Heart left ventricle (tissue), 16 donors: Measurements from ENCODE around the gene MAP7D1. TPM values are rescaled to one million over a fixed set of nuclear protein-coding genes. Genes with fewer than 3 reads are reported as not detected.
"Not testable (repeated sequence)": the region's sequence is repeated elsewhere in the genome, so short reads cannot be mapped to it uniquely, and the experiment has no call there.

Experiments used
- ATAC-seq, 4 donors: fragments of 200-7000 bp; cut with Tn5 transposase; one replicate each; pipeline ENCODE4 v1.9.1; 2020 to 2022; ENCODE audit warnings: moderate library complexity in 4 of 4, mild to moderate bottlenecking in 3 of 4, moderate number of reproducible peaks in 1 of 4
- DNase-seq, 5 donors: peaks; one replicate each; pipeline ENCODE4 v3.0.0-alpha.2; 2020
- H3K27ac ChIP-seq, 12 donors: fragments of 200-600 bp; sonication (generic) in 4 of 12; one replicate each; pipeline versions ENCODE4 v1.5.0 to v1.8.0; 2016 to 2022; ENCODE audit warnings: mild to moderate bottlenecking in 2 of 12
- H3K27me3 ChIP-seq, 9 donors: fragments of 200-600 bp; sonication (generic) in 2 of 9; one replicate each; pipeline versions ENCODE4 v1.5.1 to v1.8.0; 2016 to 2022; ENCODE audit warnings: mild to moderate bottlenecking in 3 of 9
- H3K36me3 ChIP-seq, 9 donors: fragments of 200-600 bp; sonication (generic) in 2 of 9; one replicate each; pipeline versions ENCODE4 v1.5.0 to v1.8.0; 2018 to 2022; ENCODE audit warnings: mild to moderate bottlenecking in 2 of 9
- H3K4me1 ChIP-seq, 12 donors: fragments of 200-600 bp; sonication (generic) in 4 of 12; one replicate each; pipeline versions ENCODE4 v1.5.0 to v1.8.0; 2016 to 2022; ENCODE audit warnings: mild to moderate bottlenecking in 3 of 12
- H3K4me3 ChIP-seq, 12 donors: fragments of 200-600 bp; sonication (generic) in 4 of 12; one replicate each; pipeline versions ENCODE4 v1.5.0 to v1.8.0; 2017 to 2022; ENCODE audit warnings: mild to moderate bottlenecking in 9 of 12, moderate library complexity in 4 of 12
- H3K9me3 ChIP-seq, 12 donors: fragments of 200-600 bp; sonication (generic) in 4 of 12; one replicate each; pipeline versions ENCODE4 v1.5.0 to v1.8.0; 2016 to 2022; ENCODE audit warnings: mild to moderate bottlenecking in 1 of 12
- POLR2A ChIP-seq, 2 donors: fragments of 450-650 bp; IDR thresholded peaks; one replicate each; pipeline ENCODE4 v1.6.1; 2017; ENCODE audit warnings: antibody characterized with exemption in 2 of 2, mild to moderate bottlenecking in 2 of 2, moderate library complexity in 2 of 2
- WGBS, 4 donors: extraction: QIAGEN DNeasy Blood & Tissue Kit in 2 of 4; methylation state at CpG; one replicate each; pipeline versions ENCODE4 v1.1.5 to v1.1.7; 2013 to 2018; 5-methylcytosine and 5-hydroxymethylcytosine counted together
- intact Hi-C, 10 donors: fragments of 100-400 bp; cut with DNase I; formaldehyde crosslinking; loops; one replicate each; pipeline versions ENCODE4 v1.11.1 to v1.14.2; 2022
- polyA plus RNA-seq, 2 donors: library from polyadenylated mRNA; stranded (reverse); fragments of 200-250 nt; gene quantifications; one replicate each; pipeline ENCODE4 v1.2.3, GENCODE V29; 2013
- total RNA-seq, 9 donors: library from RNA; depleted of rRNA in 2 of 9; stranded (reverse); fragments of >200 nt in 2 of 9; fragmentation: NEBNext Ultra II Directional in 3 of 9; extraction: Animal tissue kit (Norgen Biotek cat#: 25700) in 3 of 9; gene quantifications; one replicate each; pipeline versions ENCODE4 v1.1.0 to v1.2.4, GENCODE V29; 2016 to 2023
- TF ChIP-seq, protein P1 (sequence below), 12 donors: fragments of 200-600 bp; sonication (generic) in 4 of 12; IDR thresholded peaks; one replicate each; pipeline versions ENCODE4 v1.5.0 to v1.8.0; 2018 to 2022; ENCODE audit warnings: antibody characterized with exemption in 12 of 12, mild to moderate bottlenecking in 5 of 12
- donor health status: ischemic (EF 13 %, LVEDD 7.1; RV severe dilation, severe dysfunction).
- donor health status: healthy with polysubstance abuse.
- donor health status: DM: no; HTN: yes; CAD: no.
- donor health status: DM: no; HTN: no; CAD: no.
- donor health status: ischemic (EF 25% LVEDD 6.9; RV normal size, moderate dysfunction).
- donor health status: ischemic (EF 25% LVEDD 5.7; RV mildly dilated, moderate dysfunction).
- donor health status: healthy.
- donor health status: DM: yes; HTN: yes; CAD: no.
- donor health status: ischemic (EF 35%, LVEDD 5.7; RV mildly dilated, moderate dysfunction).
- donor health status: nonischemic (EF 11% LVEDD 7.7; RV severe dilation, severe dysfunction).
- donor health status: DM: yes; HTN: yes; CAD: no.
- donor health status: PGD.
- donor health status: ischemic (EF 29% LVEDD 5.4; RV normal size, mild dysfunction).
- donor health status: nonischemic (EF 23%, LVEDD 6.1; RV moderate dilation, normal function).

MAP7D1 gene
- total and polyA plus RNA-seq, 11 donors: 236 to 706 (median 328) TPM

- H3K9me3 ChIP-seq: no peaks in the 10 kb centered on the region
- peak overlapping the region; percentile 77 to 100 (median 98) for H3K4me3 ChIP-seq
- peaks cover 0 to 5% (median 0%) of the 10 kb centered on the region in 9 donors for H3K36me3 ChIP-seq
- ATAC-seq (peak; percentile 24 to 63 (median 57)), DNase-seq (peak; percentile 85 to 89 (median 89))
- H3K4me1 ChIP-seq: peaks cover 25 to 79% (median 67%) of the 10 kb centered on the region in 12 donors
- intact Hi-C loops: loop anchor here in 2 of 10 donors (2.0 to 5.0 kb wide), 2 partner anchors 66 to 68 kb away; partner anchors contain the start of gene THRAP3 (in 2 of the 2)
- no peak for TF ChIP-seq POLR2A (IDR thresholded peaks at IDR 0.05)
- TF ChIP-seq, protein P1, sequence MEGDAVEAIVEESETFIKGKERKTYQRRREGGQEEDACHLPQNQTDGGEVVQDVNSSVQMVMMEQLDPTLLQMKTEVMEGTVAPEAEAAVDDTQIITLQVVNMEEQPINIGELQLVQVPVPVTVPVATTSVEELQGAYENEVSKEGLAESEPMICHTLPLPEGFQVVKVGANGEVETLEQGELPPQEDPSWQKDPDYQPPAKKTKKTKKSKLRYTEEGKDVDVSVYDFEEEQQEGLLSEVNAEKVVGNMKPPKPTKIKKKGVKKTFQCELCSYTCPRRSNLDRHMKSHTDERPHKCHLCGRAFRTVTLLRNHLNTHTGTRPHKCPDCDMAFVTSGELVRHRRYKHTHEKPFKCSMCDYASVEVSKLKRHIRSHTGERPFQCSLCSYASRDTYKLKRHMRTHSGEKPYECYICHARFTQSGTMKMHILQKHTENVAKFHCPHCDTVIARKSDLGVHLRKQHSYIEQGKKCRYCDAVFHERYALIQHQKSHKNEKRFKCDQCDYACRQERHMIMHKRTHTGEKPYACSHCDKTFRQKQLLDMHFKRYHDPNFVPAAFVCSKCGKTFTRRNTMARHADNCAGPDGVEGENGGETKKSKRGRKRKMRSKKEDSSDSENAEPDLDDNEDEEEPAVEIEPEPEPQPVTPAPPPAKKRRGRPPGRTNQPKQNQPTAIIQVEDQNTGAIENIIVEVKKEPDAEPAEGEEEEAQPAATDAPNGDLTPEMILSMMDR (IDR thresholded peaks at IDR 0.05): no peak
- no peaks in the 10 kb centered on the region for H3K27me3 ChIP-seq
- WGBS, 4 donors: 0 to 1% (median 1%) methylated on average over 21 to 69 of the region's 69 CpGs
- H3K27ac ChIP-seq: peak overlapping the region; percentile 86 to 100 (median 100)
Measured at GRCh38 chr1:36156329-36157114, 562 bp downstream of the MAP7D1 start.

GRCh38 chr1:36157115-36157903, 1.3 kb downstream of the MAP7D1 start:
- ATAC-seq: peak in 2 of 4 donors; percentile 1 to 4
- peaks cover 29 to 78% (median 67%) of the 10 kb centered on the region in 12 donors for H3K4me1 ChIP-seq
- peaks cover 0 to 5% (median 0%) of the 10 kb centered on the region in 9 donors for H3K36me3 ChIP-seq
- no peaks in the 10 kb centered on the region for H3K9me3 ChIP-seq
- 0 to 5% (median 2%) methylated on average over 8 to 9 of the region's 9 CpGs for WGBS, 4 donors
- peak overlapping the region; percentile 77 to 100 (median 98) for H3K4me3 ChIP-seq
- peak in 2 of 5 donors; percentile 47 to 56 for DNase-seq
- peak overlapping the region; percentile 86 to 100 (median 100) for H3K27ac ChIP-seq
- no peaks in the 10 kb centered on the region for H3K27me3 ChIP-seq
- no peak for TF ChIP-seq POLR2A (IDR thresholded peaks at IDR 0.05)
- TF ChIP-seq, protein P1 (IDR thresholded peaks at IDR 0.05): no peak
- intact Hi-C loops: loop anchor here in 2 of 10 donors (2.0 to 5.0 kb wide), 2 partner anchors 65 to 67 kb away; partner anchors contain the start of gene THRAP3 (in 2 of the 2)

DNA sequence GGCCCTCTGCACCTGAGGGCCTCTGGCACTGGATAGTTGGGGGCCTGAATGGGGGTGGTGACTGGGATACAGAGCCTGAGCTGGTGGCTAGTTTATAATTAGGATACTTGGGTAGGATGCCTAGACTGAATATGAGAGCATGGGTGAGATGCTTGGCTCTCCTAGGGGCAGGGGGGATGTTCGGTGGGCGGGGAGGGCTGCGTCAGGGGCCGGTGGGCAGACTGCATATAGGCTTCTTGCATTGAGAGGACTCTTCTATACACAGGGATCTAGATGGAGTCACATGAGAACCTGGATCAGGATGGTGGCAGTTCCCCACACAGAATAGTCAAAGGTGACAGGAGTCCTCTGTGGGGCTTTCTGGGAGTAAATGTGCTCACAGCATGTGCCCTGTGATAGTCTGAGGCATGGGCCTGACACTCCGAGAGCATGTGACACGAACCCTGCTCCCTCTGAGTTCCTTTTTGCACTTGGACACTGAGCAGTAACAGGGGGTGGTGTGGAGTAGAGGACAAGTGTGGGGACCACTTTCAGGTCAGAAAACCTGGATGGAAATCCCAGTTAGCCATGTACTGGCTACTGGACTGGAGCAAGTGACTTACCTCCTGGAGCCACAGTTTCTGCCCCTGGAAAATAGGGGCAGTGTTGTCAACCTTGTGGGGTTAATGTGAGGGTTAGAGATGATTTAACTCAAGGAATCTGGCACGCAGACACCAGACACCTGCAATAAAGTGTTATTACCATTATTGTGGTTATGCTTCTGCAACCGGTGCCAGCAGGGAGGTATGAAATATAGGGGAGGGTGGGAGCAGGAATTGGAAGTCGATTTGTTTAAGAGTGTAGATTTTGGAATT, 2.2 kb downstream of the MAP7D1 start:
- Histone ChIP-seq H3K4me3 (peak overlapping the region in 11 of 12 donors; percentile 77 to 100 (median 98)), H3K4me1 (peaks cover 29 to 78% (median 68%) of the 10 kb centered on the region in 12 donors), H3K27me3 (no peaks in the 10 kb centered on the region), H3K27ac (peak overlapping the region; percentile 86 to 100 (median 100)), H3K9me3 (no peaks in the 10 kb centered on the region), H3K36me3 (peaks cover 0 to 5% (median 0%) of the 10 kb centered on the region in 9 donors)
- intact Hi-C loops: loop anchor here in 2 of 10 donors (2.0 to 5.0 kb wide), 2 partner anchors 64 to 67 kb away; partner anchors contain the start of gene THRAP3 (in 2 of the 2)
- ATAC-seq (no peak), DNase-seq (peak in 1 of 5 donors; percentile 33)
- 28 to 38% (median 34%) methylated on average over 9 of the region's 9 CpGs for WGBS, 4 donors
- TF ChIP-seq, protein P1 (IDR thresholded peaks at IDR 0.05): no peak
- no peak for TF ChIP-seq POLR2A (IDR thresholded peaks at IDR 0.05)

DNA sequence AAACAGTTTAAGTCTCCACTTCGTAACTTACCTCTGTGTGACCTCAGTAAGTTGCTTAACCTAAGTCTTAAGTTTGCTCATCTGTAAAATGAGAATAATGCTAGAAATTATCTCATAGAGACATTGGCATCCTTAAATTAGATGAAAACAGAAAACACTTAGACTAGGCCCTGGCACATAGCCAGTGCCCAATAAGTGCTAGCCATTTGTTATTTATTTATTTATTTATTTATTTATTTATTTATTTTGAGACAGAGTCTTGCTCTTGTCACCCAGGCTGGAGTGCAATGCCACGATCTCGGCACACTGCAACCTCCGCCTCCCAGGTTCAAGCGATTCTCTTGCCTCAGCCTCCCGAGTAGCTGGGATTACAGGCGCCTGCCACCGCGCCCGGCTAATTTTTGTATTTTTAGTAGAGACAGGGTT, 2.9 kb downstream of the MAP7D1 start:
- DNase-seq, H3K36me3 ChIP-seq, ATAC-seq, H3K27me3 ChIP-seq, H3K9me3 ChIP-seq: not testable (repeated sequence)
- intact Hi-C loops: loop anchor here in 1 of 10 donors (5.0 kb wide), 1 partner anchor 63 kb away; the partner anchor contains the start of gene THRAP3
- Histone ChIP-seq H3K27ac (peak overlapping the region in 11 of 12 donors; percentile 79 to 100 (median 100)), H3K4me3 (peak overlapping the region in 9 of 12 donors; percentile 8 to 100 (median 97)), H3K4me1 (peaks cover 32 to 78% (median 71%) of the 10 kb centered on the region in 12 donors)
- WGBS, 4 donors: 75 to 84% (median 76%) methylated on average over 10 of the region's 10 CpGs
